A204.1 (cell line): ENCODE results near the gene KAZN.

Experiments
- FAIRE-seq: peaks from 2 replicates; lab custom pipeline; 2012; peaks lifted over from hg19 to GRCh38; lab: Jason Lieb, UNC

The KAZN gene

DNA sequence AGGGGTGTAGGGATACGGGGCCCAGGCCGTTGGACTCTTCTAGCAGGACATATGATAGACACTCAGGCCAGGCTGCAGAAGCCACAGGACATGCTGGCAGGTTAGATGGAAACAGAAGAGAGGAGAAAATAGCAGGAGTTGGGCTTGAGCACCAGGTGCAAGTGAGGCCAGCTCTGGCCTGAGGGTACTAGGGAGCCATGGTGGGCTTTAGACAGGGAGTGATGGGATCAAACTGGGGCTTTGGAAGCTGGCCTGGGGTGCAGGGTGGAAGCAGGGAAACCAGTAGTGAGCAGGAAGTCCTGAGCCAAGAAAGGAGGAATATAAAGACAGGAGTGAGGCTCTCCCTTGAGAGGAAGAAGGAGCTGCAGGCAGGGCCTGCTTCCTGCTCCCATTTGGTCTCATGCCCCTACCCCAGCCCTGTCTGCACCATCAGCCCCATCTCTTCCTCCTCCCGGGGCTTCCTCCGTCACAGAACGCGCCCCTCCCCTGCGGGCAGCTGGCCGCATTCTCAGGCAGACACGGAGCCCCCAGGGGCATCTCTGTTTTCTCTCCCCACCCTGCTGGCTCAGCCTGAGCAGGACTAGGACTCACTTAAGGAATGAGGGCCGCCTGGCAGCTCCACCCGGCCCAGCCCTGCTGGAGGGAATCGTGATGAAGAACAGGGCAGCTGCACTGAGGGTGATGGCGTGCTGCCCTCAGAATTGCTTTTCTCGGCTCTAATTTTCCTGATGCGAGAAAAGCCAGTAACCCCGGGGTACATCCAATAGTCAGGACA is 389.5 kb downstream of the KAZN start:
- FAIRE-seq: no peak

DNA sequence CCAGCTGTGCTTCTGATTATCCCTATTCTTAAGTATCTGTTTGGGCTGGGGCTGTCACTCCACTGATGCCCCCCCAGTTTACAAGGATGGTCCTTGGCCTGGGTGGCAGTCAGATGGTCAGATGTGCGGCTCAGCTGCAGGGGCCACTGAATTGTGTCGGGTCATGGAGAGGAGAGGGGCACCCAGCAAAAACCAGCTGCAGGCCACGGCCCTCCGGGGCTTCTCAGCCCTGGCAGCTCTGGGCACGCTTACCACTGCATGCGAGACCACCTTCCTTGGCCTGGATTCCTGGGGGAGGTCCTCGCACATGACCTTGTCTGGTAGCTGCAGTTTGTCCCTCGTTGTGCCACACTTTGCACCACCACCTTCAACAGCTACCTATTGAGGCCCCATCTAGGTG is 390.2 kb downstream of the KAZN start:
- no peak for FAIRE-seq

DNA sequence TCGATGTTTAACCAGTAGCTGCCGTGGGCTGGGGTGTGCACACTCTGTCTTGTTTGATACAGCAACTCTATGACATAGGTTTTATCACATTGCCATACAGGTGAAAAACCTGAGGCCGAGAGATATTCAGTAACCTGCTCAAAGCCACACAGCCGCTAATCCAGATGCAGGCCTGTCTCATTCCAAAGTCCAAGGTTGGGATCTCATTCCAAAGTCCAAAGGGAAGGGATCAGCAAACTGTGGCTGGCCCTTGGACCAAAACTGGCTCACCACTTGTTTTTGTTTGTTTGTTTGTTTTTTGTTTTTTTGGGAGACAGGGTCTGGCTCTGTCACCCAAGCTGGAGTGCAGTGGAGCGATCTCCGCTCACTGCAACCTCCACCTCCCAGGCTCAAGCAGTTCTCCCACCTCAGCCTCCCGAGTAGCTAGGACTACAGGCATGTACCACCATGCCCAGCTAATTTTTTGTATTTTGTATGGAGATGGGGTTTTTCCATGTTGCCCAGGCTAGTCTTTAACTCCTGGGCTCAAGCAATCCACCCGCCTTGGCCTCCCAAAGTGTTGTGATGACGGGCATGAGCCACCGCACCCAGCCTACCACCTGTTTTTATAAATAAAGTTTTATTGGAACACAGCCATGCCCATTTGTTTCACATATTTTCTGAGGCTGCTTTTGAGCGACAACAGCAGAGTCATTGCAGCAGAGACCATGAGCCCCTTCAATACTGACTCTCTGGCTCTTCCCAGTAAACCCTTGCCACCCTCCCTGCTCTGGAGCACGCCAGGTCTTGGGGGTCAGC is 391.6 kb downstream of the KAZN start:
- no peak for FAIRE-seq

DNA sequence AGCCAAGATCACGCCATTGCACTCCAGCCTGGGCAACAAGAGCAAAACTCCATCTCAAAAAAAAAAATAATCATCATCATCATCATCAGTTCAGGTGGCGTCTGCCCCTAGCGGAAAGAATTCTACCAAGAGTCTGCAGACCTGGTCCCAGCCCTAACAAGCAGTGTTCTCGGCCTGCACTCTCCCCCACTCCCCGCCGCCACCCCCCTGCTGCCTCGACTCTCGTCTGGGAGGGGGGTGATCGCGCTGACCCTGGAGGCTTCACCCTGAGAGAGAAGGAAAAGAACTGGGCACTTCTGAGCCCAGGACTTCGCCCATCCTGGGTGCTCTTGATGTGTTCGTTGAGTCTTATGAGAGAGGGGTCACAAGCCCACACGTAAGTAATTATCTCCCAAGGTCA is 394.9 kb downstream of the KAZN start:
- no peak for FAIRE-seq

DNA sequence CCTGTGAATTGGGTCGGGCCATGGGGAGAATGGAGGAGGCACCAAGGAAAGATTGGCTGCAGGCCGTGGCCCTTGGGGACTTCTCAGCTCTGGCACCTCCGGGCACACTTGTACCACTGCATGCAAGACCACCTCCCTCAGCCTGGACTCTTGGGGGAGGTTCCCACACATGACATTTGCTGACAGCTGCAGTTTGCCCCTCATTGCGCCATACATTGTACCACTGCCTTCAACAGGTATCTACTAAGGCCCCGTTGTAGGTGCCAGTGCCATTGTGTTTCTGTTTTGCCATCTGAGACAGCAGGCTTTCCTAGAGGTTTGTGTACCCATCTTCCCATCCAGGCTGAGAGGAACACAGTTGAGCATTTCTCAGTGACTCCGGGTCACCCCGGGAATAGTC is 395.7 kb downstream of the KAZN start:
- no peak for FAIRE-seq

DNA sequence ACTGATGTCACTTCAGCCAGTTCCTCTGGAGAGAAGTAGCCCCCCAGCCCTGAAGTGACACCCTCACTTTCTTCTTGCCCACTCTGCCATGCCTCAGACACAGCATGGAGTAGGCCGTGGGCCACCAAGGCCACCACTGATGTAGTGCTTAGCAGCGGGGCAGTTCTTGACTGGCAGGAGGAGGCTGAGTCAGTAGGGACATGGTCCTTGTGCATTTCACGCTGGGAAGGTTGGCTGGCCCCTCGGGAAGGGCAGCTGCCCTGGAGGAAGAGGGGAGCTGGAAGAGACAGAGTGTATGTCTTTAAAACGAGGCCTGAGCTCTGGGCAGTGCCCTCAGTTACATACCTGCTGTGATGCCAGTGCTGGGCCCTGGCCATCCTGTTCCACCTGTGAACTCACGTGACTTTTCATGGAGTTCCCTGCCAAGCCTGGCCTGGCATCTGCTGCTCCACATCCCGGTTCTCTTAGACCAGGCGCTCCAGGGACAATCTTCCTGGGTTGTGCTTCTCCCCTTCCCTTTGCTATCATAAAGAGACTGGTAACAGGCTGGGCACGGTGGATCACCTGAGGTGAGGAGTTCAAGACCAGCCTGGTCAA is 396.5 kb downstream of the KAZN start:
- no peak for FAIRE-seq

DNA sequence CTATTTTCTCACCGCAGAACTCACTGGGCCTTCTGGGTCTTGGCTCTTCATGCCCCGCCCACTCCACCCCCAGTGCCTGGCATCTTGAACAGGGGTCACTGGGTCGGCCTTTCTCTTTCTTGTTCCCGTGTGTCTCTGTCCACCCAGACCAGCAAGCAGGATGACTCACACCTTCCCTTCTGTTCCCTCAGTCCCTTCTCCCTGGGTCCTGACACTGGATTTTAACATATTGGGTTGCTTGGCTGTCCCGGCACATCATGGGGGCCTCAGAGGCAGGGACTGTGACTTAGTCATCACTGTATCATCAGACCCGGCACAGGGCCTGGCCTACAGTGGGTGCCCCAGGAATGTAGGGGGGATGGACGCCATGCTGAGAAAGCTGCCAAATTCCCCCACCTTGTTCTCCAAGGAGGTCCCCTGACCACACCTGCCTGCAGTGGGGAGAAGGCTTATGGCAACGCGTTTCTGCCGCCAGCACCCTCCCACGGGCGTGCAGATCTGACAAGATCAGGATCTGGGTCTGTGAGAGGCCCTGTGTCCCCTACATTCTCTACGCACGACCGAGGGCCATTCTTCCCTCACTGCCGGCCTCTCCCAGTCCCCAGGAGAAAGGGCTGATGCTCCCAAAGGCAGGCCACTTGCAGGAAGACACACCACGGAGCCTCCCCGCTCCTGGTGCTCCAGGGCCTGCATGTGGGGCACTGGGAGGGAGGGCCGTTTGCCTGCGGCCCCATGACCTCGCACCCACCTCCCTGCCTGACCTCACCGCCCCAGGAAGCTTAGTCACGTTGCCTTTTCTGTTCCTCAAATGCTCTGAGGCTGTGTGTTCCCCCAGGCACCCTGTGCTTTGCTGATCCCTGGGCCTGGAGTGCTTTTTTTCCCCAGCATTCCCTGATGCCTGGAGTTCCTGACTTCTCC is 397.9 kb downstream of the KAZN start:
- FAIRE-seq: no peak

DNA sequence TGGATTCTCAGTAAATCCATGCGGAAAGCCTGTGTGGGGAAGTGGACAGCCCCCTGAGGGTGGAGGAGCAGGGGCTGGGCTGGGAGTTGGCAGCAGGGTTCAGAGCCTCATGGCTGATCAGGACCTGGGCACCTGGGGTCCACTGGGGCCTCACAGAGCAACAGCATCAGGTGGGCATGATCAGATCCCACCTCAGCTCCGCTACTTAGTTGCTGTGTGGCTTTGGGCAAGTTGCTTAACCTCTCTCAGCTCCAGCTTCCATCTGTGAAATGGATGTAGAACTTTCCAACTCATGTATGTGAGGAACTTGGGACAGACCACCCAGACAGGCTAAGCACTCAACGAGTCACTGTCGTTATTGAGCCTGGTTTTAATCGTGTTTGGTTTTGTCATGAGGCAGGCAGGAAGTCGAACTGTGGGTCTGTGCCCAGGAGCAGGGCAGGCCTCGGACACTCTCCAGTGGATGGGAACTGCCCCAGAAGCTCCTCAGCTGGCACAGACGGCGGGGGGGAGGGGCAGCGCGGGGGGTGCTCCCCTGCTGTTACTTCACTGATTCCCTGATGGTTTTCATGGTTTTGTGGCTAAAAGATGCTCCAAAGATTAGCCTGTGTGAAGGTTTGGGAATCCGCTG is 399.3 kb downstream of the KAZN start:
- no peak for FAIRE-seq

DNA sequence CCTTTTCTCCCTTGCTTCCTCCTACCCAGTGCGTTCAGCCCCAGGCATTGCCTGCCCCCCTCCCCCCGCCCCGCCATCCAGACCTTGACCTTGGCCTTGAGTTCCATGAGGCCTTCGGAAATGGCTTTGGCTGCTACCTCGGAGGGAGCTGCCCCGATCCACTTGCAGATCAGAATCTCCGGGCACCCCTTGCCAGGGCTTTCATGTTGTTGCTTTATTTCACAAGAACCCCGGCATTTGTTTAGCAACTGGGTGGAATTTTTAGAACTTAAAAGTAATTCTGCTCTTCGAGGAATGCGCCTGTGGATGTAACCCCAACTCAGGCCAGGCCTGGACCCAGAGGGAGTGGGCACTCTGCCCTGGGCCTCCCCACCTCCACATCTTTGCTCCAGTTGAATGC is 401.0 kb downstream of the KAZN start:
- FAIRE-seq: no peak

DNA sequence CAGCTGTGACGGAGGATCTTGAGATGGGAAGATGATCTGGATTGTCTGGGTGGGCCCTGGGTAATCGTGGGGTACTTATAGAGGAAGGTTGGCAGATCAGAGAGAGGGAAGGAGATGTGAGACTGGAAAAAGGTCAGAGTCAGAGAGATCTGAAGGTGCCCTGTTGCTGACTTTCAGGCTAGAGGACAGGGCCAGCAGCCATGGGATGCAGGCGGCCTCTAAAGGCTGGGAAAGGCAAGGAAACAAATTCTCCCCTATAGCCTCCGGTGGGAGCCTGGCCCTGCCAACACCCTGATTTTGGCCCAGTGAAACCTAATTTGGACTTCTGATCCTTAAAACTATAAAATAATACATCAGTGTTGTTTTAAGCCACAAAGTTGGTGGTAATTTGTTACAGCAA is 401.5 kb downstream of the KAZN start:
- no peak for FAIRE-seq

DNA sequence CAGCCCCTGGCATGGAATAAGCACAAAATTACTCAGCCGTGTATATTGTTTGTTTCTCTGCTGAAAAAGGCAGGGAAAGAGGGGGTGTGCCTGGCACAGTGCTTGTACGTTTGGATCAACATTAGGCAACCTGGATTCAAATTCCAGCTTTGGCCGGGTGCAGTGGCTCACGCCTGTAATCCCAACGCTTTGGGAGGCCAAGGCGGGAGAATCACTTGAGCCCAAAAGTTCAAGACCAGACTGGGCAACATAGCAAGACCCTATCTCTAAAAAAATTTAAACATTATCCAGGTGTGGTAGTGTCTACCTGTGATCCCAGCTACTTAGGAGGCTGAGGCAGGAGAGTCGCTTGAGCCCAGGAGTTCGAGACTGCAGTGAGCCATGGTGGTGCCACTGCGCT is 402.2 kb downstream of the KAZN start:
- FAIRE-seq: no peak

DNA sequence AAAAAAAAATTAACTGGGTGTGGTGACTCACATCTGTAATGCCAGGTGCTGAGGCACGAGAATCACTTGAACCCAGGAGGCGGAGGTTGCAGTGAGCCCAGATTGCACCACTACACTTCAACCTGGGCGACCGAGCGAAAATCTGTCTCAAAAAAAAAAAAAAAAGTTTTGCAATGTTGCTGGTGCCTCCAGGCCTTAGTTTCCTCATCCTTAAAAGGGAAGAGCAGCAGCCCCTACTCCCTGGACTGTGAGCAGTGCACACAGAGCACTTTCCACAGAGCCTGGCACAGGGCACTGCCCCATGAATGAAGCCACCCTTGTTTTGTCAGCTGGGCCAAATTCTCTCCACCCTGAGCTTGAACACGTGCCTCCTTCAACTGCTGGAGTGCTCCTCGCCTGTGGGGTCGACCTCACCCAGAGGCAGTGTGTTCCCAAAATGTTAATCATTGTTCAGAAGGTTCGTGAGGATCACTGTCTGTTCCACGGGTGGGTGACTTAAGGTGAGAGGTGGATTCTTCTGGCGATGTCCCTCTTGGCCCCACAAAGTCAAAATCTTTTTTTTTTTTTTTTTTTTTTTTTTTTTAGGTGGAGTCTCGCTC is 402.9 kb downstream of the KAZN start:
- FAIRE-seq: no peak

DNA sequence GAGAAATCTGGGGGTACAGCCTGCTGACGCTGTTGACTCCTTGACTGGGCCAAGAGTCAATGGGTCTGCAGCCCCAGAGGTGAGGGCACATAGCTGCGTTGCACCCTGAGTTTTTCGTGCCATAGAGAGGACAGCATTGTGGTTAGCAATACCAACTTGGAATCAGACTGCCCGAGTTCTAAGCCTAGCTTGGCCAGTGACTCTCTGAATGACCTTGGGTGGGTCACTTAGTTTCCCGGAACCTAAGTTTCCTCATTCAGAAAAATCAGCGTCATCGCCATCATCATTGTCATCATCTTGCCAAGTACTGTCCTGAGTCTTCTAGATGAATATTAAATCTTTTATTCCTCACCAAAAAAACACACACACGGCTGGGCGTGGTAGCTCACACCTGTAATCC is 403.8 kb downstream of the KAZN start:
- no peak for FAIRE-seq

DNA sequence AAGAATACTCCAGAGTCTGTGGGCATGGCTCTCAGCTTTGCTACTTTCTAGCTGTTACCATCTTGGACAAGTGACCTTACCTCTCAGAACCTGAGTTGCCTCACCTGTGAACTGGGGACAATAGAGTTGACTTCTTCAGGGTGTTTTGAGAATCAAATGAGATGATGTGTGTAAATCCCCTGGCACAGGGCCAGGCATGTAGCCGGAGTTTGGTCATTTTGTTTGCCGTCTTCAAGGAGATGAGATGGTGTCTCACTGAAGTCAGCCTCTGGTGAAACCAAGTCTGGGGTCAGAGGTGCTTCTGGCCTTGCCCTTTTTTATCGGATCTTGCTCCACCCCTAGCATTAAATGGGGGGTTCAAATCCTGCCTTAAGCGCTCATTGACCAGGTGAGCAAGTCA is 405.9 kb downstream of the KAZN start:
- FAIRE-seq: no peak

DNA sequence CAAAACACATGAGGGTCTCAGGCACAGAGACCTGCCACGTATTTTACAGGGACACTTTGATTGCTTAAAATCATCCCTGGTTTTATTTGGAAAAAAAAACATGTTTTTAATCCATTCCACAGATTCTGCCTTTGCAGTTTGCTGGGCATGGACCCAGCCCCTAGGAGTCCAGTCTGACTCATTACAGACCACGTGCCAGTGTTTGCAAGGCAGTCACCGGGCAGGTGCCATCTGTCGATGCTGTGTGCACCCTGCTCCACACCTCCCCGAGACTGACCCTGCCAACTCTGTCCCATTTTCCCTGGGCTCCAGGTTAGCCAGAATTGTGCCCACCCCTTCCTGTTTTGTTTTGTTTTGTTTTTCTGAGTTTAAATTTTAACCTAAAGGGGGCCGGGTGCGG is 406.6 kb downstream of the KAZN start:
- no peak for FAIRE-seq

DNA sequence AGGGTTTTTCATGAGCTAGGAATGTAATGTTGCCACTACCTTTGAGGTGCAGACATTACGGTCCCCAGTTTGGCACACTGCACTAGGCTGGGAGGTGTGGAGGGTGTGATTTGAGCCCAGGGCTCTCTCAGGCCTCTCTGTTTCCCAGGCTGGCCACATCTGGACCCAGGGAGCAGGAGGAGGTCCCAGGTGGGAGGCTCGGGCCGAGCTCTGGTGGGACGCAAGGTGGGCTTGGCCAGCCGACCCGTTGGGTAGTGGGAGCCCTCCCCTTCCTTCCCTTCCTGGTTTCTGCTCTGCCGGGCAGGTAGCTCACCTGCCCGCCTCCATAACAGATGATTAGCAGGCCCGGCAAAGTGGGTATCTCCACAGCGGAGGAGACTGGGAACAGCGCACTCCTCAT is 408.9 kb downstream of the KAZN start:
- FAIRE-seq: no peak

DNA sequence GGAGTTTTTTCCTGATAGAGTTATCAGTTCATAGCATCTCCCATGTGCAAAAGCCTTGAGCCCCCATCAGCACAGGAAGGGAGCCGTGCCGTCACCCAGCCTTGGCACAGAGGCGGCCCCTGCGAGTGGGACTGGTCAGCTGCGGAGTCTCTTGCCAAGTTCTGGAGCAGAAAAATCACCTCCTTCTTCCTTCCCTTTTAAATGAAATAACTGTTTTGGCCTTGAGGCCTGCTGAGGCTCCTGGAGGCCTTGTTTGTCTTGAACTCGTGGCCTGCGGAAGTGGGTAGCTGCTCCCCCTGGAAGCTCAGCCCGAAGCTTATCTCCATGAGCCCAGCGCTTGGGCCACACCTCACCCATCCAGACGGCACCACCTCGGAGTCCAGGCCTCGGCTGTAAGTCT is 409.4 kb downstream of the KAZN start:
- FAIRE-seq: no peak

DNA sequence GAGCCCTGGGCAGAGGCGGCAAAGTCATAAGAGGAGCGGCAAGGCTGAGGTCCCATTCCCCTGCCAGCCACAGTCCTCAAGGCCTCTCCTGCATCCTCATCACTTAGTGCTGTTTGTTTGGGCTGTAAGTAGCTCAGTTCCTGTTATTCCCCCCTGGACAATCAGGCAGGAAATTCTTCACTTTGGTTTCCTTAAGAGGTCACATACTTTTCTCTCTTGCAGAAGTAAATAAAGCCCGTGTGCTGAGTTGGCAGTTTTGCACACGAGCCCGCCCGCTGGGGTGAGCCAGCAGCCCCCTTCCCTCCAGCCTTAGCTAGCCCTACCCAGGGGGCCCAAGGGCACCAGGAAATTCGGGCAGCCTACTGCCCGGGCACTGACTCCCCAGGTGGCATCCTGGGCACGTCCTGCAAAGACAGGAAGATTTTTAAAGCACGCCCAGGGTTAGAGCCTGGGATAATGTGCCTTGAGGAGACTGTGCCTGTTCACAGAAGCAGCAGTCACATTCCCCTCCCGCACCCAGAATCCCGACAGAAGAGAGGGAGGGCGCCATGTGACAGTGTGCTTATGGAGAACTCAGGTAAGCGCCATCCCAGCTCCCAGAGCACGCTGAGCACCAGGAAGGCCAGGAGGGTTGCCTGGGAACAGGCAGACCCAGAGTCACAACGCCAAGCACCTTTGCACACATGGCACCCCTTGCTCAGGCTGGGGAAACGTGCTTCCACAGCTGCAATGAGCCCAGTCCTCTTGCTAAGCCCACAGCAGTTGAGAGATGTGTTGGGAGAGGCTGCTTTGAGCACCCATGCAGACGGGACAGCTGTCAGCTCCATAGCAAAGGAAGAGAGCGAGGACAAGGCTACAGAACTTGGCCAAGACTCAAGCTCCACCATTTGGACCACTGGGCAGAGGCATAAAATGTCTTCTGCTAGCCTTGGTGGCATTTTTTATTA is 410.6 kb downstream of the KAZN start:
- FAIRE-seq: no peak

DNA sequence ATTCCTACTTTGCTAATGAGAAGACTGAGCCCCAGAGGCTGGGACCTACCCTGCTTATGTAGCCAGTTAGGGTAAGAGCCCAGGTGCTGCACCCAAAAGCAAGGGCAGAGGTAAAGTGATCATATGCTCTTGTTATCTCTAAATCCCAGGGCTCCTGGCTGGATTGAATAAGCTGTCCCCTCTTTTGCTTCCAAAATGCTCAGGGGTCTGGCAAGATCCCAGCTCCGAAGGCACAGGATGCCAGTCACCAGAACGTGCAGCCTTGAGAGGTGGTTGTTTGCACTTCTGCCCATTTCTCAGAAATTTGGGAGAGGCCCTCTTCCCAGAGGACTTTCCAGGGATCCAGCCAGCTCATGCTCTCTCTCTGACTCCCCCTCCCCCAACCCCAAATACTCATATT is 412.7 kb downstream of the KAZN start:
- no peak for FAIRE-seq

DNA sequence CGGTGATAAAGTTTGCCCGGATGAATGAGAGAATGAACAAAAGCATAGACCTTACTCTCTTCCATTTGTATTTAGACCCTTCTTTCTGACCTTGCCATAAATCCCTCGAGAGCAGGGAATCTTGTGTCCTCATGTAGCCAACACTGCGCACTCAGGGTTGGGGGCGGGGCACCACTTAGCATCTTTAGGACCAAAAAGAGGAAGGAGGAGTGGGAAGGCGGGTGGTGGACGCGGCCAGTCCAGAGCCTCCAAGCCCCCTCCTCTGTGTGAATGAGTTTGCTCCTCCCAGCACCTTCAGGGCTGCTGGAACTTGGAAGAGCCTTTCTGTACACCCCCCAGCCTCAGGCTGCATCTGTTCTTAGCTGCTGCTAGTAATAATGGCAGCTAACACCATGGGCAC is 413.2 kb downstream of the KAZN start:
- no peak for FAIRE-seq
